ENCODE measurements around the gene OLFM4. TPM values are rescaled to one million over a fixed set of nuclear protein-coding genes. Genes with fewer than 3 reads are reported as not detected.

Gene OLFM4
- total and polyA plus RNA-seq, 5 donors from 2014 or later, result not detected

DNA sequence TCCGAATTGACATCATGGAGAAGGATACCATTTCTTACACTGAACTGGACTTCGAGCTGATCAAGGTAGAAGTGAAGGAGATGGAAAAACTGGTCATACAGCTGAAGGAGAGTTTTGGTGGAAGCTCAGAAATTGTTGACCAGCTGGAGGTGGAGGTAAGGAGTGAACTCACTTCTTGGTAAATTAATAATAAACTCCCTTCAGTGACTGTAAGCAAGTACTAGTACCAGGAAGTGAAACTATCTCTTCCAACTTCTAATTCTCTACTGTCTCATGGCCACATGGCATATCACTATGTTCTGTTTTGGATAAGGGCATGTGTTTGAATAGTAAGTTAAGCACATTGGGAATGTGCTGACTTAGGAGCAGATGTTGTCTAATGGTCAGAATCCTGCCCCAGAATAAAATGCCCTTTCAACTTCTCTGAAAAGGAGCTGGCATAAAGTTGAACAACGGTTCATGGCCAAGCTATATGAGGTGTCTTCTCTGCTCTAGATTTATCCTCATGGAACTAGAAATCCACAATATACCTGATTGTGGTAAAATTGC, 13.4 kb downstream of the OLFM4 start:
- Mint-ChIP-seq H3K27me3 (peaks cover 5% of the 10 kb centered on the region), H3K4me3 (no peak overlapping the region), H3K27ac (no peak overlapping the region), H3K36me3 (no peaks in the 10 kb centered on the region), H3K9me3 (no peaks in the 10 kb centered on the region), H3K4me1 (no peaks in the 10 kb centered on the region)
- no peaks in the 10 kb centered on the region for H3K4me1 ChIP-seq (ENCODE audit: control insufficient read depth, insufficient read depth, low read length, poor library complexity, severe bottlenecking)
- H3K27me3 ChIP-seq (ENCODE audit: control insufficient read depth, insufficient read depth, low read length), result no peaks in the 10 kb centered on the region
- no peak overlapping the region for H3K27ac ChIP-seq (ENCODE audit: insufficient read depth, low read length, poor library complexity, severe bottlenecking)
- DNase-seq, result no peak
- H3K36me3 ChIP-seq (ENCODE audit: control insufficient read depth, insufficient read depth, low read length), result no peaks in the 10 kb centered on the region
- no peak for ATAC-seq (ENCODE audit: low read depth in 2 of 2)
- no peak overlapping the region for H3K4me3 ChIP-seq (ENCODE audit: low read depth, low read length)
- H3K9me3 ChIP-seq (ENCODE audit: control insufficient read depth in 2 of 2, low read length in 2 of 2), result no peaks in the 10 kb centered on the region

GRCh38 chr13:53042877-53043276, 14.3 kb downstream of the OLFM4 start:
- peaks cover 5% of the 10 kb centered on the region for H3K27me3 Mint-ChIP-seq
- H3K4me1 Mint-ChIP-seq, result no peaks in the 10 kb centered on the region
- Histone ChIP-seq H3K9me3 (ENCODE audit: control insufficient read depth in 2 of 2, low read length in 2 of 2) (no peaks in the 10 kb centered on the region), H3K4me1 (ENCODE audit: control insufficient read depth, insufficient read depth, low read length, poor library complexity, severe bottlenecking) (no peaks in the 10 kb centered on the region), H3K4me3 (ENCODE audit: low read depth, low read length) (no peak overlapping the region), H3K27ac (ENCODE audit: insufficient read depth, low read length, poor library complexity, severe bottlenecking) (no peak overlapping the region), H3K36me3 (ENCODE audit: control insufficient read depth, insufficient read depth, low read length) (no peaks in the 10 kb centered on the region), H3K27me3 (ENCODE audit: control insufficient read depth, insufficient read depth, low read length) (no peaks in the 10 kb centered on the region)
- ATAC-seq (ENCODE audit: low read depth in 2 of 2), result no peak
- no peaks in the 10 kb centered on the region for H3K36me3 Mint-ChIP-seq
- H3K9me3 Mint-ChIP-seq, result no peaks in the 10 kb centered on the region
- H3K27ac Mint-ChIP-seq, result no peak overlapping the region
- no peak for DNase-seq
- H3K4me3 Mint-ChIP-seq, result no peak overlapping the region

DNA sequence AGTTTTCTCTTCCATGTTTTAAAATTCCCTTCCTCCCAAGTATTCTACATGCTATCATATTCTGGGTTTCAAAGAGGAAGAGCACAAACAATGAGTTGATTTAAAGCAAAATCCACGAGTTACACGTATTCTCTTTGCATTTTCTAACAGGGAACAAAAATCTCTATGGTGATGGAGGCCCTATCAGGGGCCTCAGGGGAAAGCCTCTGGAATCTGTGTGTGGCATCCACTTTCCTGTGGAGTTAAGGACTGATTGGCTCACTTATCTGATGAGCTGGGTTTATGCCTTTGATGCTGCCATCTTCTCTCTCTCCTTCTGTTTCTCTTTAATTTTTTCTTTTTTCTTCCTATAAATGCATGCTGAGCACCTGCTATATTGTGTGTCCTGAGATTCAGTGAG, 14.8 kb downstream of the OLFM4 start:
- H3K36me3 Mint-ChIP-seq, result no peaks in the 10 kb centered on the region
- no peaks in the 10 kb centered on the region for H3K4me1 ChIP-seq (ENCODE audit: control insufficient read depth, insufficient read depth, low read length, poor library complexity, severe bottlenecking)
- no peaks in the 10 kb centered on the region for H3K4me1 Mint-ChIP-seq
- no peak for ATAC-seq (ENCODE audit: low read depth in 2 of 2)
- no peaks in the 10 kb centered on the region for H3K9me3 ChIP-seq (ENCODE audit: control insufficient read depth in 2 of 2, low read length in 2 of 2)
- DNase-seq, result no peak
- no peaks in the 10 kb centered on the region for H3K9me3 Mint-ChIP-seq
- no peak overlapping the region for H3K4me3 ChIP-seq (ENCODE audit: low read depth, low read length)
- peaks cover 5% of the 10 kb centered on the region for H3K27me3 Mint-ChIP-seq
- no peak overlapping the region for H3K4me3 Mint-ChIP-seq
- no peaks in the 10 kb centered on the region for H3K36me3 ChIP-seq (ENCODE audit: control insufficient read depth, insufficient read depth, low read length)
- H3K27ac ChIP-seq (ENCODE audit: insufficient read depth, low read length, poor library complexity, severe bottlenecking), result no peak overlapping the region
- H3K27ac Mint-ChIP-seq, result no peak overlapping the region
- no peaks in the 10 kb centered on the region for H3K27me3 ChIP-seq (ENCODE audit: control insufficient read depth, insufficient read depth, low read length)

DNA sequence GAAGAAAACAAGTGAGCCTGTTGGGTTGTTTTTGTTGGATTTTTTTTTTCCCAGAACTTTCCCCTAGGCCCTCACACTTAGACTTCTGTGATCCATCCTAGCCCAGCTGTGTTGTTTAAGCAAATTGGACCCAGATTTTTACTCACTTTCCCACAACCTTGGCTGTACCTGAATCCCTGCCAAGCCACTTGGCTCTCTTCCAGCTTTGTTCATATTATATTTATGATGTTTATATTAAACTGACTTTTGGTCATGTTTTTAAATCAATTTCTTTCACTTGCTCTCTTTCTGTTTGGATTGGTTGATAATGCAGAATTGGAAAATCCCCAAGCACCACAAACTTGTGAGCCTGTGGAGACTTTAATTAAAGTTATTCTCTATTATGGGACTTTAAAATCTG, 16.6 kb downstream of the OLFM4 start:
- DNase-seq, result no peak
- H3K9me3 Mint-ChIP-seq, result no peaks in the 10 kb centered on the region
- H3K36me3 Mint-ChIP-seq, result no peaks in the 10 kb centered on the region
- Histone ChIP-seq H3K27me3 (ENCODE audit: control insufficient read depth, insufficient read depth, low read length) (no peaks in the 10 kb centered on the region), H3K9me3 (ENCODE audit: control insufficient read depth in 2 of 2, low read length in 2 of 2) (no peaks in the 10 kb centered on the region), H3K27ac (ENCODE audit: insufficient read depth, low read length, poor library complexity, severe bottlenecking) (no peak overlapping the region), H3K4me3 (ENCODE audit: low read depth, low read length) (no peak overlapping the region), H3K36me3 (ENCODE audit: control insufficient read depth, insufficient read depth, low read length) (no peaks in the 10 kb centered on the region), H3K4me1 (ENCODE audit: control insufficient read depth, insufficient read depth, low read length, poor library complexity, severe bottlenecking) (no peaks in the 10 kb centered on the region)
- no peaks in the 10 kb centered on the region for H3K4me1 Mint-ChIP-seq
- H3K27ac Mint-ChIP-seq, result no peak overlapping the region
- ATAC-seq (ENCODE audit: low read depth in 2 of 2), result no peak
- H3K4me3 Mint-ChIP-seq, result no peak overlapping the region
- H3K27me3 Mint-ChIP-seq, result peaks cover 5% of the 10 kb centered on the region

DNA sequence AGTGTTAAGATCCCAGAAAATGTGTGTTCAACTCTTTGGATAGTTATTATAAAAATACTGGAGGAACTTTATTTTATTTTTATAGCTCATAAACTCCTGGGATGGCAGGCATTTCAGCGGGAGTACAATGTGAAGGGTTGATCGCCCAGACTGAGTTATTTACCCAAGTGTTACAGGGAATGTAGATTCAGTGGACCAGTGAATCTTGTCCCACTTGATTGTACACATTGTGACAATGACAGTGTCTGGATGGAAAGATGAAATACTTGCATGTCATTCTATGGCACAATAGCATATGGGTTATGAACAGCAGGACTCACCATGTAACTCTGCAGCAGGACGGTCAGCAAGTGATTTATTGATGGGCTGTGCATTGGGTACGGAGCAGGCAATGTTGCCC, 20.3 kb downstream of the OLFM4 start:
- DNase-seq (no peak), ATAC-seq (ENCODE audit: low read depth in 2 of 2) (no peak)
- Mint-ChIP-seq H3K36me3 (no peaks in the 10 kb centered on the region), H3K27ac (no peak overlapping the region), H3K27me3 (no peaks in the 10 kb centered on the region), H3K4me3 (no peak overlapping the region), H3K9me3 (peaks cover 0 to 3% (median 0%) of the 10 kb centered on the region in 7 donors), H3K4me1 (peaks cover 0 to 4% (median 0%) of the 10 kb centered on the region in 4 donors)
- Histone ChIP-seq H3K4me1 (ENCODE audit: control insufficient read depth, insufficient read depth, low read length, poor library complexity, severe bottlenecking) (no peaks in the 10 kb centered on the region), H3K27me3 (ENCODE audit: control insufficient read depth, insufficient read depth, low read length) (no peaks in the 10 kb centered on the region), H3K27ac (ENCODE audit: insufficient read depth, low read length, poor library complexity, severe bottlenecking) (no peak overlapping the region), H3K9me3 (ENCODE audit: control insufficient read depth in 2 of 2, low read length in 2 of 2) (no peaks in the 10 kb centered on the region), H3K4me3 (ENCODE audit: low read depth, low read length) (no peak overlapping the region), H3K36me3 (ENCODE audit: control insufficient read depth, insufficient read depth, low read length) (no peaks in the 10 kb centered on the region)

- Mint-ChIP-seq H3K27me3 (no peaks in the 10 kb centered on the region), H3K27ac (no peak overlapping the region), H3K36me3 (no peaks in the 10 kb centered on the region), H3K4me3 (no peak overlapping the region), H3K9me3 (peaks cover 0 to 3% (median 0%) of the 10 kb centered on the region in 7 donors), H3K4me1 (peaks cover 0 to 4% (median 0%) of the 10 kb centered on the region in 4 donors)
- no peaks in the 10 kb centered on the region for H3K36me3 ChIP-seq (ENCODE audit: control insufficient read depth, insufficient read depth, low read length)
- H3K4me3 ChIP-seq (ENCODE audit: low read depth, low read length), result no peak overlapping the region
- no peak for ATAC-seq (ENCODE audit: low read depth in 2 of 2)
- no peaks in the 10 kb centered on the region for H3K4me1 ChIP-seq (ENCODE audit: control insufficient read depth, insufficient read depth, low read length, poor library complexity, severe bottlenecking)
- DNase-seq, result no peak
- H3K27ac ChIP-seq (ENCODE audit: insufficient read depth, low read length, poor library complexity, severe bottlenecking), result no peak overlapping the region
- no peaks in the 10 kb centered on the region for H3K27me3 ChIP-seq (ENCODE audit: control insufficient read depth, insufficient read depth, low read length)
- H3K9me3 ChIP-seq (ENCODE audit: control insufficient read depth in 2 of 2, low read length in 2 of 2), result no peaks in the 10 kb centered on the region
Measured at GRCh38 chr13:53050151-53050550, 21.5 kb downstream of the OLFM4 start.

- ATAC-seq (ENCODE audit: low read depth in 2 of 2), result no peak
- no peak for DNase-seq
- no peaks in the 10 kb centered on the region for H3K27me3 ChIP-seq (ENCODE audit: control insufficient read depth, insufficient read depth, low read length)
- no peaks in the 10 kb centered on the region for H3K9me3 ChIP-seq (ENCODE audit: control insufficient read depth in 2 of 2, low read length in 2 of 2)
- no peak overlapping the region for H3K4me3 ChIP-seq (ENCODE audit: low read depth, low read length)
- Mint-ChIP-seq H3K27ac (no peak overlapping the region), H3K4me1 (peaks cover 0 to 4% (median 0%) of the 10 kb centered on the region in 4 donors), H3K4me3 (no peak overlapping the region), H3K27me3 (no peaks in the 10 kb centered on the region), H3K9me3 (peaks cover 0 to 3% (median 0%) of the 10 kb centered on the region in 7 donors), H3K36me3 (no peaks in the 10 kb centered on the region)
- no peaks in the 10 kb centered on the region for H3K4me1 ChIP-seq (ENCODE audit: control insufficient read depth, insufficient read depth, low read length, poor library complexity, severe bottlenecking)
- no peaks in the 10 kb centered on the region for H3K36me3 ChIP-seq (ENCODE audit: control insufficient read depth, insufficient read depth, low read length)
- no peak overlapping the region for H3K27ac ChIP-seq (ENCODE audit: insufficient read depth, low read length, poor library complexity, severe bottlenecking)
Measured at GRCh38 chr13:53052675-53053074, 24.1 kb downstream of the OLFM4 start.

DNA sequence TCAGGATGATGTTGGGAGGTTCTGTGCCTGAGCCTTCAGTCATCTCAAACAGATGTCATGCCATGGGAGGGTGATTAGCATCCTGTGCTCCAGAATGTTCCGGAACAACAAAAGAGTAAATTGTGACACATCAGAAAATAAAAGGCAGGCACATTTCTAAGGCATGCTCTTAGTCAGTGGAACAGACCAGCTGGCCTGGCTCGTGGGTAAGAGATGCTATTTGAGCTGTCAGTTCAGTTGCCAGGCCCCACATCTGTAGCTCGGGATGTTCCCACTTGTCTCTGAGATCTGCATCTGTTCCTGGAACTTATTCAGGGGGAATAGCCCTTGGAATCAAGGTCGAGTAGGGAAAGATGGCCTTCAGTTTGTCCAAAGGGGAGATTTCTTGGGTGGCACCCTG, 26.0 kb downstream of the OLFM4 start:
- Histone ChIP-seq H3K27ac (ENCODE audit: insufficient read depth, low read length, poor library complexity, severe bottlenecking) (no peak overlapping the region), H3K4me1 (ENCODE audit: control insufficient read depth, insufficient read depth, low read length, poor library complexity, severe bottlenecking) (no peaks in the 10 kb centered on the region), H3K27me3 (ENCODE audit: control insufficient read depth, insufficient read depth, low read length) (no peaks in the 10 kb centered on the region), H3K4me3 (ENCODE audit: low read depth, low read length) (no peak overlapping the region), H3K9me3 (ENCODE audit: control insufficient read depth in 2 of 2, low read length in 2 of 2) (no peaks in the 10 kb centered on the region), H3K36me3 (ENCODE audit: control insufficient read depth, insufficient read depth, low read length) (no peaks in the 10 kb centered on the region)
- no peak overlapping the region for H3K27ac Mint-ChIP-seq
- peaks cover 0 to 4% (median 0%) of the 10 kb centered on the region in 4 donors for H3K4me1 Mint-ChIP-seq
- no peaks in the 10 kb centered on the region for H3K36me3 Mint-ChIP-seq
- no peak overlapping the region for H3K4me3 Mint-ChIP-seq
- DNase-seq, result no peak
- no peak for ATAC-seq (ENCODE audit: low read depth in 2 of 2)
- peaks cover 0 to 3% (median 0%) of the 10 kb centered on the region in 7 donors for H3K9me3 Mint-ChIP-seq
- H3K27me3 Mint-ChIP-seq, result no peaks in the 10 kb centered on the region
